ENCODE measurements around the gene PARP2. TPM values are rescaled to one million over a fixed set of nuclear protein-coding genes. Genes with fewer than 3 reads are reported as not detected.
A peak's percentile ranks its signal among the peaks of the same experiment; 100 is the strongest.

The PARP2 gene
- total RNA-seq, 1 experiment from 2014 or later, result 25.0 TPM

- no peak overlapping the region for H3K9ac ChIP-seq (ENCODE audit: low read length)
- peaks cover 18% of the 10 kb centered on the region for H3K4me1 ChIP-seq (ENCODE audit: low read length)
- no peaks in the 10 kb centered on the region for H3K9me3 ChIP-seq (ENCODE audit: low read length)
- peak overlapping the region; percentile 38; the same call in 1 of the 2 replicates for H3K27ac ChIP-seq (ENCODE audit: low read length)
- H3K36me3 ChIP-seq (ENCODE audit: insufficient read depth, low read length), result peaks cover 2% of the 10 kb centered on the region; the same call in 1 of the 2 replicates
- no peaks in the 10 kb centered on the region for H4K20me1 ChIP-seq (ENCODE audit: insufficient read depth, low read depth, low read length)
- no peaks in the 10 kb centered on the region for H3K79me2 ChIP-seq (ENCODE audit: low read length)
- H3K4me2 ChIP-seq (ENCODE audit: low read depth, low read length, poor library complexity, severe bottlenecking), result peak overlapping the region; percentile 39
- no peak overlapping the region; the same call in 1 of the 2 replicates for H3K4me3 ChIP-seq (ENCODE audit: low read length)
- H3K9me2 ChIP-seq (replicated peaks; ENCODE audit: insufficient read depth, low read length), result no peaks in the 10 kb centered on the region
- DNase-seq, result no peak
- no peak overlapping the region for H2AFZ ChIP-seq (ENCODE audit: low read length)
- no peaks in the 10 kb centered on the region for H3K27me3 ChIP-seq (ENCODE audit: low read length)
These were observed 37.2 kb downstream of the PARP2 start for GRCh38 chr14:20380681-20381080.

- no peak overlapping the region for H3K4me3 ChIP-seq (ENCODE audit: low read length)
- no peak overlapping the region for H3K27ac ChIP-seq (ENCODE audit: low read length)
- no peaks in the 10 kb centered on the region for H3K79me2 ChIP-seq (ENCODE audit: low read length)
- no peaks in the 10 kb centered on the region for H3K9me3 ChIP-seq (ENCODE audit: low read length)
- H3K9ac ChIP-seq (ENCODE audit: low read length), result no peak overlapping the region
- H2AFZ ChIP-seq (ENCODE audit: low read length), result no peak overlapping the region
- H3K36me3 ChIP-seq (ENCODE audit: insufficient read depth, low read length), result peaks cover 2% of the 10 kb centered on the region; the same call in 1 of the 2 replicates
- H3K9me2 ChIP-seq (replicated peaks; ENCODE audit: insufficient read depth, low read length), result no peaks in the 10 kb centered on the region
- DNase-seq, result no peak
- no peak overlapping the region for H3K4me2 ChIP-seq (ENCODE audit: low read depth, low read length, poor library complexity, severe bottlenecking)
- no peaks in the 10 kb centered on the region for H3K27me3 ChIP-seq (ENCODE audit: low read length)
- H3K4me1 ChIP-seq (ENCODE audit: low read length), result peaks cover 18% of the 10 kb centered on the region
- no peaks in the 10 kb centered on the region for H4K20me1 ChIP-seq (ENCODE audit: insufficient read depth, low read depth, low read length)
These were observed 37.9 kb downstream of the PARP2 start for GRCh38 chr14:20381341-20381740.

- H3K9me2 ChIP-seq (replicated peaks; ENCODE audit: insufficient read depth, low read length), result no peaks in the 10 kb centered on the region
- H3K79me2 ChIP-seq (ENCODE audit: low read length), result no peaks in the 10 kb centered on the region
- H3K27me3 ChIP-seq (ENCODE audit: low read length), result no peaks in the 10 kb centered on the region
- H3K9me3 ChIP-seq (ENCODE audit: low read length), result no peaks in the 10 kb centered on the region
- H3K4me3 ChIP-seq (ENCODE audit: low read length), result no peak overlapping the region
- no peak overlapping the region for H3K27ac ChIP-seq (ENCODE audit: low read length)
- peaks cover 18% of the 10 kb centered on the region for H3K4me1 ChIP-seq (ENCODE audit: low read length)
- H2AFZ ChIP-seq (ENCODE audit: low read length), result no peak overlapping the region
- no peak for DNase-seq
- no peak overlapping the region for H3K9ac ChIP-seq (ENCODE audit: low read length)
- no peaks in the 10 kb centered on the region; the same call in 1 of the 2 replicates for H3K36me3 ChIP-seq (ENCODE audit: insufficient read depth, low read length)
- H4K20me1 ChIP-seq (ENCODE audit: insufficient read depth, low read depth, low read length), result no peaks in the 10 kb centered on the region
- H3K4me2 ChIP-seq (ENCODE audit: low read depth, low read length, poor library complexity, severe bottlenecking), result no peak overlapping the region
These were observed 39.1 kb downstream of the PARP2 start for GRCh38 chr14:20382526-20382925.

- H3K9me3 ChIP-seq (ENCODE audit: low read length), result no peaks in the 10 kb centered on the region
- H3K36me3 ChIP-seq (ENCODE audit: insufficient read depth, low read length), result no peaks in the 10 kb centered on the region; the same call in 1 of the 2 replicates
- no peak overlapping the region for H3K4me3 ChIP-seq (ENCODE audit: low read length)
- no peak overlapping the region for H3K27ac ChIP-seq (ENCODE audit: low read length)
- H2AFZ ChIP-seq (ENCODE audit: low read length), result no peak overlapping the region
- no peaks in the 10 kb centered on the region for H3K27me3 ChIP-seq (ENCODE audit: low read length)
- H3K4me1 ChIP-seq (ENCODE audit: low read length), result peaks cover 18% of the 10 kb centered on the region
- H3K9ac ChIP-seq (ENCODE audit: low read length), result no peak overlapping the region
- H3K9me2 ChIP-seq (replicated peaks; ENCODE audit: insufficient read depth, low read length), result no peaks in the 10 kb centered on the region
- no peak overlapping the region for H3K4me2 ChIP-seq (ENCODE audit: low read depth, low read length, poor library complexity, severe bottlenecking)
- DNase-seq, result no peak
- H4K20me1 ChIP-seq (ENCODE audit: insufficient read depth, low read depth, low read length), result no peaks in the 10 kb centered on the region
- no peaks in the 10 kb centered on the region for H3K79me2 ChIP-seq (ENCODE audit: low read length)
These were observed 39.6 kb downstream of the PARP2 start for GRCh38 chr14:20383032-20383431.

GRCh38 chr14:20383636-20384035 is 40.2 kb downstream of the PARP2 start:
- Histone ChIP-seq H3K4me2 (ENCODE audit: low read depth, low read length, poor library complexity, severe bottlenecking) (no peak overlapping the region), H3K9me3 (ENCODE audit: low read length) (no peaks in the 10 kb centered on the region), H3K36me3 (ENCODE audit: insufficient read depth, low read length) (no peaks in the 10 kb centered on the region; the same call in 1 of the 2 replicates)

GRCh38 chr14:20384321-20384720 is 40.9 kb downstream of the PARP2 start:
- H3K4me1 ChIP-seq (ENCODE audit: low read length), result peaks cover 18% of the 10 kb centered on the region
- H3K9me3 ChIP-seq (ENCODE audit: low read length), result no peaks in the 10 kb centered on the region
- no peak overlapping the region for H2AFZ ChIP-seq (ENCODE audit: low read length)
- no peak overlapping the region for H3K27ac ChIP-seq (ENCODE audit: low read length)
- no peak overlapping the region for H3K4me3 ChIP-seq (ENCODE audit: low read length)
- H3K9me2 ChIP-seq (replicated peaks; ENCODE audit: insufficient read depth, low read length), result no peaks in the 10 kb centered on the region
- no peak overlapping the region for H3K9ac ChIP-seq (ENCODE audit: low read length)
- no peak for DNase-seq
- no peaks in the 10 kb centered on the region for H3K27me3 ChIP-seq (ENCODE audit: low read length)
- no peaks in the 10 kb centered on the region for H4K20me1 ChIP-seq (ENCODE audit: insufficient read depth, low read depth, low read length)
- H3K36me3 ChIP-seq (ENCODE audit: insufficient read depth, low read length), result no peaks in the 10 kb centered on the region; the same call in 1 of the 2 replicates
- no peak overlapping the region for H3K4me2 ChIP-seq (ENCODE audit: low read depth, low read length, poor library complexity, severe bottlenecking)
- H3K79me2 ChIP-seq (ENCODE audit: low read length), result no peaks in the 10 kb centered on the region

More at GRCh38 chr14:20383636-20384035, 40.2 kb downstream of the PARP2 start:
- Histone ChIP-seq H4K20me1 (ENCODE audit: insufficient read depth, low read depth, low read length) (no peaks in the 10 kb centered on the region), H3K9ac (ENCODE audit: low read length) (no peak overlapping the region), H3K27ac (ENCODE audit: low read length) (no peak overlapping the region), H3K4me3 (ENCODE audit: low read length) (no peak overlapping the region), H3K79me2 (ENCODE audit: low read length) (no peaks in the 10 kb centered on the region), H3K9me2 (replicated peaks; ENCODE audit: insufficient read depth, low read length) (no peaks in the 10 kb centered on the region), H3K4me1 (ENCODE audit: low read length) (peaks cover 18% of the 10 kb centered on the region), H2AFZ (ENCODE audit: low read length) (no peak overlapping the region), H3K27me3 (ENCODE audit: low read length) (no peaks in the 10 kb centered on the region)
- DNase-seq, result no peak

GRCh38 chr14:20384886-20385285 is 41.5 kb downstream of the PARP2 start:
- peaks cover 17% of the 10 kb centered on the region for H3K4me1 ChIP-seq (ENCODE audit: low read length)
- H3K79me2 ChIP-seq (ENCODE audit: low read length), result no peaks in the 10 kb centered on the region
- H4K20me1 ChIP-seq (ENCODE audit: insufficient read depth, low read depth, low read length), result no peaks in the 10 kb centered on the region
- H3K27ac ChIP-seq (ENCODE audit: low read length), result no peak overlapping the region
- H3K9me2 ChIP-seq (replicated peaks; ENCODE audit: insufficient read depth, low read length), result no peaks in the 10 kb centered on the region
- no peak for DNase-seq
- no peaks in the 10 kb centered on the region for H3K9me3 ChIP-seq (ENCODE audit: low read length)
- no peak overlapping the region for H3K9ac ChIP-seq (ENCODE audit: low read length)
- no peak overlapping the region for H2AFZ ChIP-seq (ENCODE audit: low read length)
- H3K36me3 ChIP-seq (ENCODE audit: insufficient read depth, low read length), result no peaks in the 10 kb centered on the region; the same call in 1 of the 2 replicates
- H3K4me2 ChIP-seq (ENCODE audit: low read depth, low read length, poor library complexity, severe bottlenecking), result no peak overlapping the region
- no peaks in the 10 kb centered on the region for H3K27me3 ChIP-seq (ENCODE audit: low read length)
- no peak overlapping the region for H3K4me3 ChIP-seq (ENCODE audit: low read length)

- Histone ChIP-seq H3K27ac (ENCODE audit: low read length) (no peak overlapping the region), H3K9me3 (ENCODE audit: low read length) (no peaks in the 10 kb centered on the region), H3K4me3 (ENCODE audit: low read length) (no peak overlapping the region), H3K9me2 (replicated peaks; ENCODE audit: insufficient read depth, low read length) (no peaks in the 10 kb centered on the region), H3K4me1 (ENCODE audit: low read length) (peaks cover 2% of the 10 kb centered on the region; the same call in 1 of the 2 replicates), H2AFZ (ENCODE audit: low read length) (no peak overlapping the region), H4K20me1 (ENCODE audit: insufficient read depth, low read depth, low read length) (no peaks in the 10 kb centered on the region), H3K27me3 (ENCODE audit: low read length) (no peaks in the 10 kb centered on the region), H3K79me2 (ENCODE audit: low read length) (no peaks in the 10 kb centered on the region), H3K36me3 (ENCODE audit: insufficient read depth, low read length) (peaks cover 5% of the 10 kb centered on the region; the same call in 1 of the 2 replicates), H3K9ac (ENCODE audit: low read length) (no peak overlapping the region), H3K4me2 (ENCODE audit: low read depth, low read length, poor library complexity, severe bottlenecking) (no peak overlapping the region)
- no peak for DNase-seq
These were observed 42.9 kb downstream of the PARP2 start for GRCh38 chr14:20386276-20386855.

Data from Karpas-422 (cell line).